GM12875 (cell line): Measurements from ENCODE around the gene AP3S2.

Experiments used
- H3K4me3 ChIP-seq: one replicate; pipeline ENCODE4 v1.5.1; 2011; ENCODE audit warnings: low read depth, low read length, control low read depth
- TF ChIP-seq, protein P1 (sequence below): IDR thresholded peaks from 2 replicates; pipeline ENCODE4 v1.5.1; 2011; ENCODE audit warnings: low read depth, mild to moderate bottlenecking, control low read depth, inconsistent platforms, low read length, moderate library complexity, borderline replicate concordance; ENCODE audit not compliant: insufficient read depth

Gene AP3S2

DNA sequence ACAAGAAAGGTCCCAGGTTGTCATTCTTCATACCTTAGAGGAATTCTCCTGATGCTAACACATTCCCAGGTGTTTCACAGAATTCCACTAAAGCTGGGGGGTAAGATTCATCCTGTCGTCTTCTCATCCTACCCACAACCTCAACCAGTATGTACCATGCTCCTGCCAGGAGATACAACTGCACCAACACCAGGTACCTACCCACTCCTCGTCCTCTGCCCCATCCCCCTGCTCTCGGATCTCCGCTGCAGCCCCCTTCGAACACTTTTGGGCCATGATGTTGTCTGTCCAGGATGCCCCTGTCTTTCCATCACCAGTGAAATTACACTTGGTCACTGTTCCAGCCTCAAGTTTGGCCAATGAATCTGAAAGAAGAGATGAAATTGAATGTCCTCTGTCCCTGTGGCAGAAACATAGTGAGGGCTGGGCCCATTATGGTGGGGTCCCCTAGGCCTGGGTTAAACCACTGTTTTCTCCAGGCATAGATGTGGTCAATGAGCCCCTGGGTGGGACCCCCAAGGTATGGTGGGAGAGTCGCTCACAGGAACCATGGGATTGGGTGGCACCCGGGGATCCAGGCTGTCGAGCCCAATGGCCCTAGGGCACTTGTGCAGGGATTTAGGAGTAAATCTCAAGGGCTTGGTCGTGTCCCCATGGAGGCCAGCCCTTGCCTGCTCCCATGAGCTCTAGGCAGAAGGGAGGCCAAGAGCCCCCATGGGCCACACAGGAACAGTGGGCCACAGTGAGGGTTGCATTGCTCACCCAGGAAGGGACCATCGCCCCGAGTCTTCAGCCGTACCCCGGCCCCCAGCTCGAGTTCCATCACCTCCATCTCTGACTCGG lies 9.4 kb upstream of the AP3S2 start:
- TF ChIP-seq, protein P1, sequence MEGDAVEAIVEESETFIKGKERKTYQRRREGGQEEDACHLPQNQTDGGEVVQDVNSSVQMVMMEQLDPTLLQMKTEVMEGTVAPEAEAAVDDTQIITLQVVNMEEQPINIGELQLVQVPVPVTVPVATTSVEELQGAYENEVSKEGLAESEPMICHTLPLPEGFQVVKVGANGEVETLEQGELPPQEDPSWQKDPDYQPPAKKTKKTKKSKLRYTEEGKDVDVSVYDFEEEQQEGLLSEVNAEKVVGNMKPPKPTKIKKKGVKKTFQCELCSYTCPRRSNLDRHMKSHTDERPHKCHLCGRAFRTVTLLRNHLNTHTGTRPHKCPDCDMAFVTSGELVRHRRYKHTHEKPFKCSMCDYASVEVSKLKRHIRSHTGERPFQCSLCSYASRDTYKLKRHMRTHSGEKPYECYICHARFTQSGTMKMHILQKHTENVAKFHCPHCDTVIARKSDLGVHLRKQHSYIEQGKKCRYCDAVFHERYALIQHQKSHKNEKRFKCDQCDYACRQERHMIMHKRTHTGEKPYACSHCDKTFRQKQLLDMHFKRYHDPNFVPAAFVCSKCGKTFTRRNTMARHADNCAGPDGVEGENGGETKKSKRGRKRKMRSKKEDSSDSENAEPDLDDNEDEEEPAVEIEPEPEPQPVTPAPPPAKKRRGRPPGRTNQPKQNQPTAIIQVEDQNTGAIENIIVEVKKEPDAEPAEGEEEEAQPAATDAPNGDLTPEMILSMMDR, result no peak
- no peak overlapping the region for H3K4me3 ChIP-seq

DNA sequence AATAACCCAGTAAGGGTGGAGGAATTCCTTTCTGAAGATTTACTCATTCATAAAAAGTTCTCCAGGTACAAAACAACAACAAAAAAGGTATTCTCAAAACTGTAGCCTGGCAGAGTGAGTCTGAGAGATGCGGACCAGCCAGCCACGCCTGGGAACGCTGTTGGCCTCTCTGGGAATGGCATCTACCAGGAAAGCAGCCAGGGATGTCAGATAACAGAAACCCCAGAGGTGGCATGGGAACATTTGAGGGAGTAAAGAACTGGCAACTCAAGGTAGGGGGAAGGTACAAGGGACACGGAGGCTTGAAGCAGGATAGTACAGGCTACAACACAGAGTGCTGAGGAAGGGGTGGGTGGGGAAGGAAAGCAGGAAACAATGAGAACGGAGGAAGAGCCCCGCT lies 7.1 kb upstream of the AP3S2 start:
- H3K4me3 ChIP-seq, result no peak overlapping the region
- TF ChIP-seq, protein P1, result no peak

DNA sequence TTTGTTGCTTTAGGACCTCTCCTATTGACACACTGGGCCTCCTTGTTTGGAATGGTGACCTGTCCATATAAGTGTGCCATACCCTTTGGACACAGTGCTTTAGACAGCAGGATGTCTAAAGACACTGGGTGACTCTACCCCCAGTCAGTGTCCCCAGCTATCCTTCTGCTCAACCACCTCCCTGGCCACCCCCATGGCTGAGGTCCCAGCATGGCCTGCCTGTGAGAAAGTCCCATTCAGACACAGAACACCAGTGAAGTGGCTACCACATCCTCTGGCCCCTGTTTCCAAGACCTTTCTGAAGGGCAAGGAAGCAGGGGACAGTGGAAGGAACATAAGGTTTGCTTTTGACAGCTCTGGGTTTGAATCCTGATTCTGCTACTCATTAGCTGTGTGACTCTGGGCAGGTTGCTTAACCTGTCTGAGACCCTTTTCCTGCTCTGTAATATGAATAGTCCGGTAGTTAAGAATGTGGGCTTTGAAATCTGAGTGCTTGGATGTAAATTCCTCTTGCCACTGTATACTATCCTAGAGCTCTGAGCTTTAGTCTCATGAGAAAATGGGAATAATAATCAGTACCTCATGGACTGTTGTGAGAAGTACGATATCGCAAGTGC lies 6.3 kb upstream of the AP3S2 start:
- no peak overlapping the region for H3K4me3 ChIP-seq
- TF ChIP-seq, protein P1, result no peak

DNA sequence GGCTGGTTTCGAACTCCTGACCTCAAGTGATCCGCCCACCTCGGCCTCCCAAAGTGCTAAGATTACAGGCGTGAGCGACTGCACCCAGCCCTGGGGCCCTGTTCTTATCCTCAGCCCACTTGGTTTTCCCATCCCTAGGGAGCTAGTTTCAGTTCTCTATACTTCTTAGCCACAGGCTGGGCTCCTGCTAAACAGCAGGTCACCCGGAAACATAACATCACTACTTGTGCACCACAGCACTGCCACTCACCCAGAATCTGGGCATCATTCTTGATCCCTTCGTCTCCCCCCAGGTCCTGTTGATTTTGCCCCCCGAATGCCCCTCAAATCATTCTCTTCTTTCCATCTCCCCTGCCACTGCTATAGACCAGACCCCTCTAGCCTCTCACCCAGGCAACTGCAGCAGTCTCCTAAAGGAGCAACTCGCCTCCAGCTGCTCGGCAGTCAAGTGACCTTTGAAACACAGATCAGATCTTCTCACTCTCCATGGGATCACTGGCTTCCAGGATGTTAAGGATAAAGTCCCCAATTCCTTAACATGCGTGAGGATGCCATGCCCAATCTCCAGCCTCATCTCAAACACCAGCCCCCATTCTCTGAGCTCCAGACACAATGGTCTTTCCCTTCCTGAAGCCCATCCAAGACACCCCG lies 5.6 kb upstream of the AP3S2 start:
- TF ChIP-seq, protein P1, result no peak
- H3K4me3 ChIP-seq, result no peak overlapping the region

DNA sequence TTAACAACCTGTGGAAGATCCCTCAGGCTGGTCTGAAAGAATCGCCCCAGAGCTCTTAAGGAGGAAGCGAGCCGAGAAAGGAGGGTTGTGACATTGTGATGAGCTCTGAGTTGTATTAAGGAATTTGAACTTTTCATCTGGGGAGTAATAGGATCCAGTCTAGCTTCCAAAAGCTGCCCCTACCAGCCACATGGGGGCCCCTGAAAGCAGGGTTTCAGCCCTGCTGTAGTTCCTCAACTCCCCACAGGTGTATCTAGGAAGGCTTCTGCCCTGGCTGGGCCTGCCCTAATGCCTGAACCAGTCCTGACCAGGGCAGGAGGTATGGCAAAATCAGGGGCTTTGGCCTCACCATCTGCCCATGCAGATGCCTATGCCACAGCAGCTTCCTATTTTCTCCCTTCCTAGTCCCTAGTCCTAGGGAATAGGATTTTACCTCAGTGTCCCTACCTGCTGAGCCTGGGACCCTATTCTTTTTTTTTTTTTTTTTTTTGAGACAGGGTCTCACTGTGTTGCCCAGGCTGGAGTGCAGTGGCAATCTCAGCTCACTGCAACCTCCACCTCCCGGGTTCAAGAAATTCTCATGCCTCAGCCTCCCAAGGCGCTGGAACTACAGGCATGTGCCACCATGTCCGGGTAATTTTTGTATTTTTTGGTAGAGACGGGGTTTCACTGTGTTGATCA lies 5.0 kb upstream of the AP3S2 start:
- no peak overlapping the region for H3K4me3 ChIP-seq
- TF ChIP-seq, protein P1, result peak; percentile 86

DNA sequence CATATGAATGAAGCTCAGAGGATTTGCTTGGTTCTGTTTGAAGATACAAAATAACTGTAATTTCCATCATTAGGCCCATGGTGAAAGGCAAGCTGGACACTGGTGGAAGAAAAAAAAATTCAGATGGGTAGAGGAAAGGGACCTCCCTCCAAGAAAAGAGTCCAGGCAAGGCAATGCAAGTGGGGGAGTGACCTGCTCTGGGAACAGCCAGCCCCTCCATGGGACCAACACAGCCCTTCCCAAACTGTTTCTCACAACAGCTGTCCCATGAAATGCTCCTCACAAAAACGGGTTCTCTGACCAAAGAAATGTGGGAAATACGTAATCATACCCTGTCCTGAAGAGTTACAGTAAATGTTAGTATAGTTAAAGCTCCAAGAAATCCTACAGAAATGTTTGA lies 4.4 kb upstream of the AP3S2 start:
- TF ChIP-seq, protein P1, result no peak
- no peak overlapping the region for H3K4me3 ChIP-seq
